Panc1 (cell line): ENCODE measurements around the gene ZDHHC8.

Experiments used
- POLR2AphosphoS5 ChIP-seq: IDR thresholded peaks from 2 replicates; pipeline ENCODE4 v1.6.1; 2012; ENCODE audit warnings: mild to moderate bottlenecking, low read depth, low read length, moderate library complexity
- SIN3A ChIP-seq: IDR thresholded peaks from 2 replicates; pipeline ENCODE4 v1.6.1; 2012; ENCODE audit warnings: low read depth, mild to moderate bottlenecking, low read length, moderate library complexity, borderline replicate concordance; ENCODE audit not compliant: insufficient read depth
- TF ChIP-seq, protein P1 (sequence below): fragments of 450-650 bp; IDR thresholded peaks from 2 replicates; pipeline ENCODE4 v1.5.1; 2017; ENCODE audit warnings: mild to moderate bottlenecking
- TF ChIP-seq, protein P2 (sequence below), 2 experiments: IDR thresholded peaks; 2 replicates each; pipeline ENCODE4 v1.6.1; 2011 to 2012; ENCODE audit warnings: low read depth in 2 of 2, control low read depth in 1 of 2, low read length in 1 of 2, mild to moderate bottlenecking in 1 of 2, moderate library complexity in 1 of 2; ENCODE audit not compliant: insufficient read depth in 1 of 2

DNA sequence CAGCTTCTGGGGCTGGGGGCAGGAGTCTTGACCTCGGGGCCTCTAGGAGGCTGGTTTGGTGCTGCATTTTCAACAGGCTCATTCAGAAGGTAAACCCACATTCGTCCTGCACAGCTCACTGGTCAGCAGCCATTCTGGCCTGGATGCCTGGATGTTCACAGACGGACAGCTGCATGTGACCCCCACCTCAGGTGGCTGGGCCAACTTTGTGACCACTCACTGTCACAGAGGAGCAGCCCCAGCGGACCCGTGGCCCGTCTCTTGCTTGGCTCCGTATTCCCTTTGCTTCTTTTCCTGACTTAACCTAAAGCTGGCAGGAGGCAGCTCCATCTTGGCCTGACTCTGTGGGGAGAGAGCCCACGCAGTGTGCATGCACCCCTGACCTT is 43.3 kb upstream of the ZDHHC8 start:
- TF ChIP-seq, protein P1, sequence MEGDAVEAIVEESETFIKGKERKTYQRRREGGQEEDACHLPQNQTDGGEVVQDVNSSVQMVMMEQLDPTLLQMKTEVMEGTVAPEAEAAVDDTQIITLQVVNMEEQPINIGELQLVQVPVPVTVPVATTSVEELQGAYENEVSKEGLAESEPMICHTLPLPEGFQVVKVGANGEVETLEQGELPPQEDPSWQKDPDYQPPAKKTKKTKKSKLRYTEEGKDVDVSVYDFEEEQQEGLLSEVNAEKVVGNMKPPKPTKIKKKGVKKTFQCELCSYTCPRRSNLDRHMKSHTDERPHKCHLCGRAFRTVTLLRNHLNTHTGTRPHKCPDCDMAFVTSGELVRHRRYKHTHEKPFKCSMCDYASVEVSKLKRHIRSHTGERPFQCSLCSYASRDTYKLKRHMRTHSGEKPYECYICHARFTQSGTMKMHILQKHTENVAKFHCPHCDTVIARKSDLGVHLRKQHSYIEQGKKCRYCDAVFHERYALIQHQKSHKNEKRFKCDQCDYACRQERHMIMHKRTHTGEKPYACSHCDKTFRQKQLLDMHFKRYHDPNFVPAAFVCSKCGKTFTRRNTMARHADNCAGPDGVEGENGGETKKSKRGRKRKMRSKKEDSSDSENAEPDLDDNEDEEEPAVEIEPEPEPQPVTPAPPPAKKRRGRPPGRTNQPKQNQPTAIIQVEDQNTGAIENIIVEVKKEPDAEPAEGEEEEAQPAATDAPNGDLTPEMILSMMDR: no peak
- TF ChIP-seq, protein P2, sequence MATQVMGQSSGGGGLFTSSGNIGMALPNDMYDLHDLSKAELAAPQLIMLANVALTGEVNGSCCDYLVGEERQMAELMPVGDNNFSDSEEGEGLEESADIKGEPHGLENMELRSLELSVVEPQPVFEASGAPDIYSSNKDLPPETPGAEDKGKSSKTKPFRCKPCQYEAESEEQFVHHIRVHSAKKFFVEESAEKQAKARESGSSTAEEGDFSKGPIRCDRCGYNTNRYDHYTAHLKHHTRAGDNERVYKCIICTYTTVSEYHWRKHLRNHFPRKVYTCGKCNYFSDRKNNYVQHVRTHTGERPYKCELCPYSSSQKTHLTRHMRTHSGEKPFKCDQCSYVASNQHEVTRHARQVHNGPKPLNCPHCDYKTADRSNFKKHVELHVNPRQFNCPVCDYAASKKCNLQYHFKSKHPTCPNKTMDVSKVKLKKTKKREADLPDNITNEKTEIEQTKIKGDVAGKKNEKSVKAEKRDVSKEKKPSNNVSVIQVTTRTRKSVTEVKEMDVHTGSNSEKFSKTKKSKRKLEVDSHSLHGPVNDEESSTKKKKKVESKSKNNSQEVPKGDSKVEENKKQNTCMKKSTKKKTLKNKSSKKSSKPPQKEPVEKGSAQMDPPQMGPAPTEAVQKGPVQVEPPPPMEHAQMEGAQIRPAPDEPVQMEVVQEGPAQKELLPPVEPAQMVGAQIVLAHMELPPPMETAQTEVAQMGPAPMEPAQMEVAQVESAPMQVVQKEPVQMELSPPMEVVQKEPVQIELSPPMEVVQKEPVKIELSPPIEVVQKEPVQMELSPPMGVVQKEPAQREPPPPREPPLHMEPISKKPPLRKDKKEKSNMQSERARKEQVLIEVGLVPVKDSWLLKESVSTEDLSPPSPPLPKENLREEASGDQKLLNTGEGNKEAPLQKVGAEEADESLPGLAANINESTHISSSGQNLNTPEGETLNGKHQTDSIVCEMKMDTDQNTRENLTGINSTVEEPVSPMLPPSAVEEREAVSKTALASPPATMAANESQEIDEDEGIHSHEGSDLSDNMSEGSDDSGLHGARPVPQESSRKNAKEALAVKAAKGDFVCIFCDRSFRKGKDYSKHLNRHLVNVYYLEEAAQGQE (IDR thresholded peaks at IDR 0.05; ENCODE audit: insufficient read depth in 1 of 2, low read depth in 2 of 2, low read length in 1 of 2): no peak
- TF ChIP-seq POLR2AphosphoS5 (no peak), SIN3A (no peak)
